HG03571 (cell line): ENCODE data around the gene TTN.
A peak's percentile ranks its signal among the peaks of the same experiment; 100 is the strongest.

Experiments used
- ATAC-seq: cut with Tn5 transposase; IDR thresholded peaks from one replicate; pipeline ENCODE4 v1.9.1; 2021; ENCODE audit not compliant: unreplicated experiment

Gene TTN

DNA sequence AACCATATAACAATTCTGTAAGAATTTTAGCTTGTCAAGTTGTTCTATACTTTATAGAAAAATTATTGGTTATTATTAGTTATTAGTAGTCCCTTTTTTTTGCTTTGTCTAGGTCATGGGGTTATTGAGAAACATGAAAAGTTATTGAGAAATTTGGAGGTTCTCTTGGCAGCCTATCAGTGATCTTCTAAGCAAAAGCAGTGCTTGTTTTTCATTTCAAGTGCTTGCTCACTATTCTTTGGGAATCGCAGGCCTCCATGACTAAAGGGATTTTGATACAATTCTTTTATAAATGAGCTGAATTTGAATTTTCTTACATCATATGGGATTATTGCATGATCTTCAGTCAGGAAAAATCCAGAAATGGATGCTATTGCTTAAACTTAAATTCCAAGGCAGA, 301.1 kb downstream of the TTN start:
- no peak for ATAC-seq

DNA sequence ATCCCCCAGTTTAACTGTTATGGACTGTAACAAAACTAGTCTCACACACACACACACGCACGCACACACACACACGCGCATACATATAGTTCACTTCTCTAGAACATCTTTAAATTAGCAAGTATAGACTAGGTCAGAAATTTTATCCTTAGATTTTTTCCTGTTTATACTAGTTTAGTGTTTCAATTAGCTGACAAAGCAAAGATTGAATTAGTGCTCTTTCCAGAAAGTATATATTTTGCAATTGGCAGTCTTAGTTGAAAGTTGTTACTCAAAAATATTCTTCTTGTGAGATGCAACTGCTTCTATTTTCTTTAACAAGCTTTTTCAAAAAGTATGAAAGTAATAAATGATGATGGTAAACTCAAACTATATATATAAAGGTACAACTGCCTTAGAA, 304.5 kb downstream of the TTN start:
- no peak for ATAC-seq

DNA sequence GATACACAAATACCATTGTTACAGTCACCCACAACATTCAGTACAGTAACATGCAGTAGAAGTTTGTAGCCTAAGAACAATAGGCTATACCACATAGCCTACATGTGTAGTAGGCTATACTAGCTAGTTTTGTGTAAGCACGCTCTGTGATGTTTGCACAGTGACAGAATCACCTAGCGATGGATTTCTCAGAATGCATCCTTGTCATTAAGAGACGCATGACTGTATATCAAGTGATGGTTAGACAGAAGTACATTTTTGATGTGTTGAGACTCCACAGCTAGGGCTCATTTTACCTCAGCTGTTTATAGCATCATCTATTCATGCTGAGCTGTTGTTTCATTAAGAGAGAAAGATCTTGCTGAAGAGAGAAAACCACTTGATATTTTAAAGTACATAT, 307.6 kb downstream of the TTN start:
- ATAC-seq = no peak

DNA sequence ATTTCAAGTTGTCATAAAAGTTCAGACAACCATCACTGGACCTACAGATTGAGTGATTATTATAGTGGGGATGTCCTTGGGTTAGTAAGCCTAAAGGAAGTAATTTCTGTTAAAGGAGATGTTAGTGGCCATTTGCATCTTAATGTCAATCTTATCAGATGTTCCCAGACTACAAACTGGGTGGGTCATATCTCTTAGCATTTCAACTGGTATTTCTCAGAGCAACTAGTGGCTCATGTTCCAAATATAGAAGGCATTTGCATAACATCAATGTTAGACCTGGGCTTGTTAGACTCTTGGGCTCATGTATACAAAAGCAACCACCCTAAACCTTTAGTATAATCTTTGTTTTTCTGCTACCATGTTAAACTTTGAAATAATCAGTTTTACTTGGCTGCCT, 309.1 kb downstream of the TTN start:
- ATAC-seq = no peak

DNA sequence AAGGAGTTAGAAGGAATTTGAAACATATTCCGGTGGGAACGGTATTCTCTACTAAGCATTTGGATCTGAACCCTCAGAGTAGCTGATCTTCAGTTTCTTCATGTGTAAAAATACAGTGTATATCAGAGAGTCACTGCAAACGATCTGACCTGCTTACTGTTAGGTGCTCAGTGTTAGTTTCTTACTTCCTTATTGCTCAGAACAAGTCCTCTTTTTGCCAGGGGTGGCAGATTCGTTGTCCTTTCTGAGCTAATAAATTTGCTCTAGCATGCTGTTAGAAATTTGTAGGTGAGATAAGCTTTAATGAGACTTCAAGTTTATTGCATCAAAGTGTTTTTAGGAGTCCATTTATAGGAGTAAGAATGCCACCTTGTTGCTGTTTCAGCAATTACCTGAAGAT, 311.2 kb downstream of the TTN start:
- no peak for ATAC-seq

DNA sequence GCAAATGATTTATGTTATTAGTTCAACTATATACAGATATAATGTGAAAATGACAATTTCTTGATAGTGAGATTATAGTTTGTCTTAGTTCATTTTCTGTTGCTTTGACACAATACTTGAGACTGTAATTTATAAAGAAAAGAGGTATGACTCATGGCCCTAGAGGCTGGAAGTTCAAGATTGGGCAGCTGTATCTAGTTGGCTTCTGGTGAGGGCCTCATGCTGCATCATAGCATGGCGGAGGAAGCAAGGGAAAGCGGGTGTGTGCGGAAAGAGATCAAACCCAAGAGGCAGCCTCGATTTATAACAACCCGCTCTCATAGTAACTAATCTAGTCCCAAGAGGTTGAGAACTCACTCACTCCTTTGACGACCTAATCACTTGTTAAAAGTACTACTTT, 315.6 kb downstream of the TTN start:
- no peak for ATAC-seq

DNA sequence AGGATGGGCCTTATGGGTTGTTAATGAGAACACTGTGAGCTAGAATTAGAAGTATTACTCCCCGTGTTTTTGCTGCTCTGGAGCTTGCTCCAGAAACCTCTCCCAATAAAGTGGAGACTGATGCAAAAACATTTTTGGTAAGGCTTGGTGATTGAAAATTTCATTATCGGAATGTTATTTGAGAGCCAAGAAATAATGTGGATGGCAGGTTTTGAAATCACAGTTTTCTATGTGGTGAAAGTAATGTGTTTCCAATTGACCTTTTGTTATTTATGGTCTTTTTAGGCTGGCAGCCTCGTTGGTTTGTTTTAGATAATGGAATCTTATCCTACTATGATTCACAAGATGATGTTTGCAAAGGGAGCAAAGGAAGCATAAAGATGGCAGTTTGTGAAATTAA, 321.9 kb downstream of the TTN start:
- ATAC-seq = no peak

DNA sequence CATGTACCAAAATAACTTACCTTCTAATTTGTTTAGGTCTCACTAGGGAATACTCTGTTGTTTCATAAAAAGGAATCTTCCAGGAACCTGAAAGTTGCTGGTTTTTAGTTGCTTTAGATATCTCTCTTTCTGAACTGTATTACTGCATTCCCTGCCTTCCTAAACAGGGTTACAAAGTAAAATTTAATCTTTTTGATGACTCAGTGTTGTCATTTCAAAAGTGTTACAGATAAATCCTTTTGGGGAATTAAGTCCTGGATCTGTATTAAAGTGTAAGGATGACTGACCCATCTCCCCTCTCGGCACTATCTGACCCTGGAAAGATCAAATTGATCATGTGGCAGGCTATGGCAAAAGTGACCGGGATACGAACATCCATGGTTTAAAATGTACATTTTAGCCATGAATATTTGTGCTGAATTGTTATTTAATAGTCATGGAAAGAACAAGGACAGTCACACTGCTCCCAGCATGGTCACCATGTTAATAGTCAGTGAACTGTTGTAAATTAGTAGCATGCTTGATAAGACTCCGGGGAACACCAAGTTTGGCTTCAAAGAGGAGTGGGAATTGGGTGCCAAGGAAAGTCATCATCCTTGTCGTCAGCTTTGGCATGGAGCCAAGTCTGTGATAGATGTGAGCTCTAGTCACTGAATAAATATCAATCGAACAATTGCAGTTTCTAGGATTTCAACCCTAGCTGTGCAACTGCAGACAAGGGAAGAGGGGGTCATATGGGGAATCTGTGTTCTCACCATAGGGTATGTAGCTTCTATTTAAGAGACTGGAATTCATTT, 322.8 kb downstream of the TTN start:
- no peak for ATAC-seq

DNA sequence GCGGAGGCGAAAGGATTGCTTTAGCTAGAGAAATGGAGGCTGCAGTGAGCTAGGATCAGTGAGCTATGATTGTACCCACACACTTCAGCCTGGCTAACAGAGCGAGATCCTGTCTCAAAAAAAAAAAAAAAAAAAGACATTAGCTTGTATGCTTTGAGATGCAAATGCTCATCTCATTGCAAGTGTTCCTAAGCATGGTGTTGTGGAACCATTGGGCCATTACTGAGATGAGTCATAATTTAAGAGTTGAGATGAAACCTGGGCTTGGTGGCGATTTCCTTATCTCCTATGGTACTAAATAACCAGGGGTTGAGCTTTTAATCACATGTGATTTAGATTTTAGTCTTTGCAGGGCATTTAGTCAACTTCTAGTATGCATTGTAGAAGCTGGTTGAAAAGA, 324.8 kb downstream of the TTN start:
- peak; percentile 35 for ATAC-seq

DNA sequence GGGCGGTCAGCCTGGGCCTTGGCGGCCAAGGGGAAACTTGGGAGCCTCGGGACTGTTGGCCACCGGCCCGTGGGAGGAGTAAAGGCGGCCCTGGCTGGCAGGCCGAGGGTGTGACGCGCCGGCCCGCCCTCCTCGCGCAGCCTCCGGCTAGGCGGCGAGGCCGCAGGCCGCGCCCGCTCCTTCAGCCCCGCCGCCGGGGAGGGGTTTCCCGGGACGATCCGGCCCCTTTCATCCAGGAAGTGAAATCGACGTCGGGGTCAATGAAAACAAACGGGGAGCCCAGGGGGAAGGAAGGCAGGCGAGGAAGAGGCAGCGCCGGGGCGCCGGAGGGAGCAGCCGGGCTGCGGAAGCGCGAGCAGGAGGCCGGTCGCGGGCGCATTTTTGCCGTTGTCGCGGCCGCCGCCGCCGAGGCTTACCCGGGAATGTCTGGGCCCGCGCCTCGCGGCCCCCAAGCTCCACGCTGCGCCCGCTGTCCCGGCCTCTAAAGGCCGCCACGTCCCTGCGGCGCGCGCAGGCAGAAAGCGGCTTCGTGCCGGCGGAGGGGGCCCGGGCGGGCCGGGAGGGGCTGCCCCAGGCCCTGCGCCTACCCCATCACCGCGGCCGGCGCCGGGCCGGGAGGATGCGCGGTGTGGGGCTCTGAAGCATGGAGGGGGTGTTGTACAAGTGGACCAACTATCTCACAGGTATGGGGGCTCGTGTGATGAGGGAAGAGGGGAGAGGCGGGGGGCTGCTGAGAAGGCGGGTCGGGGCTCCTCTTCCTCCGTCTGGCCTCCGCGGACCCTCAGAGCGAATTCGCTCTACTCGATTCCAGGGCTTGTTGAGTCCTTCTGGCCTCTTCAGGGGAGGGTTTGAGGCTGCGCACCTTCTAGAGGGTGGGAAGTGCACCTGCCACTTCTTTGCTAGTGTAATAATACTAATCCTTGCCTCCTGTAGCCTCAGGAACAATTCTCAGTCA, 326.7 kb downstream of the TTN start, which contains the start of gene PLEKHA3:
Gene PLEKHA3, plus strand, starts transcription at position 231 of the 955 bp plus-strand sequence. Its CDS starts 413 bp downstream, at position 644.
- peak; percentile 71 for ATAC-seq

DNA sequence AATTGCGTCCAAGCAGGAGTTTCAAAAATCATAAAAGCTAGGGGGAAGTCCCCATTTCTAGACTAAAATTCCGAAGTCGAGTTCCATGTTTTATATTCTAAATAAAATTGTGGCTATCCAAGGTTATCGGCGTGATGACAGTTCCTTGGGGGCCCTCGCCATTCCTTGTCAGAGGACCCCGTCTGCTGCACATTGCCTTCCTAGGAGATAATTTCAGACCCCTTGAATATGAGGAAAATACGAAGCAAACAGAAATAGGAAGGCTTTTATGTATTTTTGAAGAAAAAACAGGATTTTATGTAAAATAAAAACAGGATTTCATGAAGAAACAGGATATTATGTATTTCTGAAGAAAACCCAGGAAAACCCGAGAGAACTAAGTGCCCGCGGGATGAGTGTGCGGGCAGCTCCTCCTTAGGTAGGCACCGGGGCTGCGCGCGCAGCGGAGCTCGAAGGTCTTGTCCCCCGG, 327.4 kb downstream of the TTN start:
- ATAC-seq = no peak

DNA sequence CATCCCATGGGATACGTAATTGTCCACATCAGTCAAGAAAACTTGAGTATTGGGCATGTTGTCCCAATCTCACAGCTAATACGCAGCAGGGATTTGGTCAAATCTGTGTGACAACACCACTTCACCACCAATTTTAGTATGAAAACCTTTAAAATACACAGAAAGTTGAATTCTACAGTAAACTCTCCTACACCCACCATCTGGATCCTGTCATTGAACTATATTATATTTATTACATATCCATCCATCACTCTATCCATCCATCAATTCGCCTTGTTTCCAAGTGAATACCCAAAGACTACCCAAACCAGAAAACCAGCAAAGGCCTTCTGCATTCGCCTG, 328.0 kb downstream of the TTN start:
- no peak for ATAC-seq

DNA sequence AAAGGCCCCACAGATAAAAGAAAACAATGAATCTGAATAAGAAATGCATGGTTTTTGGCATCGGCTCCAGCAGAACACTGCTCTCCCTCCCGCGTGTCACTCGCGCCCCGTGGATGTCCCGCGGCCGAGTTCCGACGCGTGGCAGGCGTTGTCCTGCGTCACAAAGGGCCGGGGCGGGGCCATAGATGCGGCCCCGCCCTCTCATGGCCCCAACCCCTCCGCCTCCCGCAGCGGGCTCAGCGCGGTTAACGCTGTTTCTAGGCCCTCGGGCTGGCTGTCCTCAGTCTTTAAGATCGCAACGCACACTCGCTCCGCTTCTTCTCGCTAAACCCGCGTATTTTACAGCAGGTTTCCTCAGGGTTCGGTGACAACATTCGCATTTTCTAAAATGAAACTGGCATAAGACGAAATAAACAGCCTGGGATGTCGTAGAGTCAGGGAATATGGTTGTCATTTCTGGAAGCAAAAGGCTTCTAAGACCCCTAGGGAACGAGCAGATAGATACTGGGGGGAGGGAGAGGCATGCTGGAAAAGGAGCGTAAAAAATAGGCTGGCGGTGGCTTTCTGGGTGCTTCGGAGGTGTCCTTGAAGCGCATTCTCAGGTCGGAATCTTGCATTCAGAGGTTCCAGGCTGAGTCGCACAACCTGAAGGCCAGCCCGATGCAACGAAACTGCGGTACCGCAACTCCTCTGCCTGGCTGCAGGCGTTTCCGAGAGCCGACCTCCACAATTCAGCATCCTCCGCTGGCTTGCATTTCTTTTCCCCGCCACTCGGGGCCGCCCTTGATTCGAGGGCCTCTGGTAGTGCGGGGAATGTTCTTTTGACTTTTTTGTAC, 328.6 kb downstream of the TTN start, which contains the start of gene FKBP7:
Gene FKBP7, minus strand, starts transcription at position 162 of the 836 bp plus-strand sequence. Its CDS starts 101 bp downstream, at position 61.
- peak; percentile 37 for ATAC-seq

DNA sequence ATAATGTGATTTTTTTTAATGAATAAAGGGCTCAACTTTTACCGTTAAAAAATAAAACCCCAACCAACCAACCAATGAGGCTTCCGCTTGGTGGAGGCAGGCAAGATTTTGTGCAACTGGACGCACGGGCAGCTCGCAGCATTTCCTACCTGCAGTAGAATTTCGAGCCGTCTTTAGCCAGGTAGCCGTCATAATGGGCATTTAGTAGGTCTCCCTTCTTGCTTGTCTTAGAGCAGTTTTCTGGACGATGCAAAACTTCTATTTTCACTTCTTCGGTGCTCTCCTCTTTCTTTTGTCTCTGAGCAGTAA, 329.1 kb downstream of the TTN start:
- ATAC-seq = no peak

DNA sequence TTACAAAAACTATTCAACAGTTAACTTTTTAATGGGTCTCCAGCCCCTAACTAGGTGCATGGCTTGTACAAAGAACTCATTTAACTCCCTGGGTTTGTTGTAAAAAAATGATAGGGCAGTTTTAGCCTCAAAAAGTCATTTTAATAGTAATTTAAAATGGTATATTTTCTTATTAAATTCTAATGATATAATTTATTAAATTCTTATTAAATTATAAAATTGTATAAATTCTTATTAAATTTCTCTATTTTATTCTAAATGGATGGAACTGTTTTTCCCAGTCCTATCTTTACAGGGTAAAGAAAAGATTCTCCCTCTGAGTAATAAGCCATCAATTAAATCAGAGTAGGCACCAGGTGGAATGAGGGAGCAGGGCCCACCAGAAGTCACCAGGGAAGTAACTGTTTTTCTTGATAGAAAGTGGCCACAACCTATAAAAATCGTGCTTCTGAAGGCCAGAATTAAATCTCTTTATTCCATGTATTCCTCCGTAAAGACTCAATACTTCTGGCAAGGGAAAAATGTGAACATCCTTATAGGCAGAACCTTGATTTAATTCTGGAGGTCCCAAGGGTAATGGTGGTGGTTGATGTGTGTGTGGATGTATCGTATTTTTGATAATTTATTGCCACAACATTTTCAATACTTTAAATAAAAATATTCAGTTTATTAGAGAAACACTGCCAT, 329.6 kb downstream of the TTN start:
- no peak for ATAC-seq

DNA sequence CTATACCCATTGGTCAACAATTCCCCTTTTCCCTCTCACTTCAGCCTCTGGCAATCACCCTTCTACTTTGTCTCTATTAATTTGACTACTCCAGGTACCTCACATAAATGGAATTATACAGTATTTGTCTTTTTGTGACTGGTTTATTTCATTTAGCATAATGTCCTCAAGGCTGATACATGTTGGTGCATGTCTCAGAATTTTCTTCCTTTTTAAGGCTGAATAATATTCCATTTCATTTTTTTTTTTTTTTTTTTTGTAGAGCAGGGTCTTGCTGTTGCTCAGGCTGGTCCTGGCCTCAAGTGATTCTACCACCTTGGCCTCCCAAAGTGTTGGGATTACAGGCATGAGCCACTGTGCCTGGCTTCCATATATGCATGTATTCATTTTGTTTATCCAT, 330.7 kb downstream of the TTN start:
- no peak for ATAC-seq
